Activated T-helper 1 cell treated with anti-CD3 and anti-CD28 coated beads, Interleukin-12 subunit alpha, Interleukin-12 subunit beta, Interleukin-2, Interleukin-4 antibody, amounts not matched to agents 30 ng/mL and 10 ng/mL and 1 ng/mL, durations not matched to agents 14 hours and 24 hours and 36 hours (primary cell): Measurements from ENCODE around the gene SGIP1. TPM values are rescaled to one million over a fixed set of nuclear protein-coding genes. Genes with fewer than 3 reads are reported as not detected.
A peak's percentile ranks its signal among the peaks of the same experiment; 100 is the strongest.

ENCODE experiments used
- DNase-seq: peaks from one replicate; pipeline ENCODE4 v3.0.0; 2021; ENCODE audit warnings: low spot score
- H3K27ac Mint-ChIP-seq: one replicate; pipeline ENCODE4 v1.8.0; 2021; ENCODE audit warnings: mild to moderate bottlenecking, mixed read lengths
- H3K27me3 Mint-ChIP-seq: one replicate; pipeline ENCODE4 v1.8.0; 2022; ENCODE audit warnings: mild to moderate bottlenecking, moderate library complexity, mixed read lengths; ENCODE audit not compliant: insufficient read depth
- H3K36me3 Mint-ChIP-seq: one replicate; pipeline ENCODE4 v1.8.0; 2021; ENCODE audit warnings: low read depth, mixed read lengths
- H3K4me1 Mint-ChIP-seq: one replicate; pipeline ENCODE4 v1.8.0; 2021; ENCODE audit warnings: low read depth, mixed read lengths
- H3K4me3 Mint-ChIP-seq: one replicate; pipeline ENCODE4 v1.8.0; 2021; ENCODE audit warnings: mild to moderate bottlenecking, moderate library complexity, mixed read lengths
- H3K9me3 Mint-ChIP-seq: one replicate; pipeline ENCODE4 v1.8.0; 2021; ENCODE audit warnings: mixed read lengths
- intact Hi-C: fragments of 100-400 bp; cut with micrococcal nuclease; formaldehyde crosslinking; loops from one replicate; pipeline ENCODE4 v1.15.1; 2024
- total RNA-seq: library from RNA; stranded (reverse); gene quantifications from 2 replicates; pipeline ENCODE4 v1.2.3, GENCODE V29; 2022

The SGIP1 gene
- total RNA-seq, 1 donor from 2014 or later = not detected

- Mint-ChIP-seq H3K27me3 (no peaks in the 10 kb centered on the region), H3K4me3 (no peak overlapping the region), H3K36me3 (no peaks in the 10 kb centered on the region), H3K4me1 (peaks cover 8% of the 10 kb centered on the region), H3K27ac (no peak overlapping the region), H3K9me3 (no peaks in the 10 kb centered on the region)
- intact Hi-C loops = no loop called here
- DNase-seq = no peak
Measured at GRCh38 chr1:66737836-66738235, 203.9 kb downstream of the SGIP1 start.

GRCh38 chr1:66739401-66740157, 205.6 kb downstream of the SGIP1 start:
- intact Hi-C loops = no loop called here

GRCh38 chr1:66745451-66745850, 211.5 kb downstream of the SGIP1 start:
- Mint-ChIP-seq H3K27me3 (peaks cover 42% of the 10 kb centered on the region), H3K4me3 (no peak overlapping the region), H3K36me3 (no peaks in the 10 kb centered on the region), H3K4me1 (no peaks in the 10 kb centered on the region), H3K9me3 (no peaks in the 10 kb centered on the region), H3K27ac (no peak overlapping the region)
- intact Hi-C loops = no loop called here
- DNase-seq = no peak

More at GRCh38 chr1:66739401-66740157, 205.6 kb downstream of the SGIP1 start:
- DNase-seq = no peak
- Mint-ChIP-seq H3K9me3 (no peaks in the 10 kb centered on the region), H3K27me3 (no peaks in the 10 kb centered on the region), H3K27ac (no peak overlapping the region), H3K4me1 (peaks cover 6% of the 10 kb centered on the region), H3K36me3 (no peaks in the 10 kb centered on the region), H3K4me3 (no peak overlapping the region)

DNA sequence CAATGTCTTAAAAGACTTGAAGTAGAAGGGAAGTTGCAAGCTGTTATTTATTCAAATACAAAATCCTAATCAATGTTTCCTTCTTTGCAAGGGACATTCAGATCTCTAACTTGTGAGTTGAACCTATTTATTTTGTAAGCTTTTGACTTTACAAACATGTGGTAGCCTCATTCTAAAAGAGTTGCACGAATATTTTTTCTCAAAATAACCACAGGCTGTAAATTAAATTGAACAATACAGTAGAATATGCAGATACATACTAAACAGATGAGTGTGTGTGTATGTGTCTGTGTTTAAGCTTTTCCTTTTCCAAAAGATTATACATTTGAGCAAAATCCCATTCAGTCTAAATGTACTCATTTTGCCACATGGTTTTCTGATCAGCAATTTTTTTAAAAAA, 213.5 kb downstream of the SGIP1 start:
- Mint-ChIP-seq H3K27ac (no peak overlapping the region), H3K4me3 (no peak overlapping the region), H3K9me3 (no peaks in the 10 kb centered on the region), H3K36me3 (no peaks in the 10 kb centered on the region), H3K4me1 (peaks cover 13% of the 10 kb centered on the region), H3K27me3 (peaks cover 58% of the 10 kb centered on the region)
- intact Hi-C loops = no loop called here
- DNase-seq = no peak

- Mint-ChIP-seq H3K4me3 (no peak overlapping the region), H3K9me3 (no peaks in the 10 kb centered on the region), H3K27ac (no peak overlapping the region), H3K4me1 (peaks cover 20% of the 10 kb centered on the region), H3K36me3 (no peaks in the 10 kb centered on the region), H3K27me3 (peaks cover 71% of the 10 kb centered on the region)
- no peak for DNase-seq
- intact Hi-C loops = no loop called here
Measured at GRCh38 chr1:66750577-66750976, 216.6 kb downstream of the SGIP1 start.

DNA sequence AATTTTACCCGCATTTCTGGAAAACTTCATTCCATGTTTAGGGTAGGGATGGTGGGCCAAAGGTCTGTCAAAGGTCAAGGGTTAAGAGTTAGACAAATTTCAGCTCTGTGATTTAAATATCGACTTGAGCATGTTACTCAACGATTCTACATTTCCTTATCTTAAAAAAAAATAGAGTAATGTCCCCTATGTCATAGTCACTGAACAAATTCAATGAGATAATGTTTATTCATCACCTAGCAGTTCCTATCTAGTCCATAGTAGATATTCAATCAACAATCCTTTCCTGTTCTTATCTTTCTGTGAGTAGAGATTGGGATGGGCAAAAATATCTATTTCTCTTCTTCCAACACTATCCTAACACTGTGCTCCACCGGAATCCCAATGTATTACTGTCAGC, 217.2 kb downstream of the SGIP1 start:
- intact Hi-C loops = no loop called here
- H3K27ac Mint-ChIP-seq = no peak overlapping the region

DNA sequence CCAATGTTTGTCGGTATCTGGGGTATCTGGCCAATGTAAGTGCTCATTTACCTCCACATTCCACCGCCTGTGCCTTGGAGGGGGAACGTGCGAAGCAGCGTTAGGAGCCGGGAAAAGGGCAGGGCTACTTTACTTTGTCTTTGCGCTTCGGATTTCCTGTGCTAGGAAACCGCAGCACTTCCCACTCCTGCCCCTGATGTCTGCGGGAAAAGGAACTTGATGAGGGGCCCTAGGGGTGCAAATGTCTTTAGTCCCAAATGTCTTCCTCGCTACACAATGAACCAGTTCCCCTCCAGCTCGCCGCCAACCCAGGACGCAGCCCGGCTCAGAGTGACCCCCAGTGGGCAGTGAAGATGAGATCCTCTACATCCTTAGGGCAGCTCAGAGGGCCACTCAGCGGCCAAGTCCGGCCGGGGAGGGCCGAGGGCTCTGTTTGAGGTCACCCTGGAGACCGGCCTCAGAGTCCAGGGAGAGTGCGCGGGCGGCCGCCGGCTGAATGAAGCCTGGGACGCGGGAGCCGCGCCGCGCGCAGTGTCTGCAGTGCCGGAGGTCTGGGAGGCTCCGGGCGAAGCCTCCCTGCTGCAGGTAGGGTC, 218.1 kb downstream of the SGIP1 start, which contains the start of gene DYNLT5:
DYNLT5 (plus strand) TSS at position 460 of the 593 bp plus-strand sequence. CDS start 2,200 bp downstream, outside the sequence.
- DNase-seq = no peak
- no peaks in the 10 kb centered on the region for H3K36me3 Mint-ChIP-seq
- H3K9me3 Mint-ChIP-seq = no peaks in the 10 kb centered on the region
- peaks cover 61% of the 10 kb centered on the region for H3K27me3 Mint-ChIP-seq
- peak within 1 kb of the TSS; percentile 70 for H3K4me3 Mint-ChIP-seq
- peaks cover 20% of the 10 kb centered on the region for H3K4me1 Mint-ChIP-seq
- intact Hi-C loops = no loop called here
- no peak within 1 kb of the TSS for H3K27ac Mint-ChIP-seq

More for the DNA sequence above, 217.2 kb downstream of the SGIP1 start:
- no peak overlapping the region for H3K4me3 Mint-ChIP-seq
- no peak for DNase-seq
- H3K27me3 Mint-ChIP-seq = peaks cover 69% of the 10 kb centered on the region
- H3K9me3 Mint-ChIP-seq = no peaks in the 10 kb centered on the region
- H3K4me1 Mint-ChIP-seq = peaks cover 20% of the 10 kb centered on the region
- H3K36me3 Mint-ChIP-seq = no peaks in the 10 kb centered on the region

- Mint-ChIP-seq H3K4me1 (peaks cover 20% of the 10 kb centered on the region), H3K27ac (no peak overlapping the region), H3K4me3 (peak overlapping the region; percentile 70), H3K36me3 (no peaks in the 10 kb centered on the region), H3K9me3 (no peaks in the 10 kb centered on the region), H3K27me3 (peaks cover 56% of the 10 kb centered on the region)
- intact Hi-C loops = no loop called here
- no peak for DNase-seq
Measured at GRCh38 chr1:66752671-66753371, 218.9 kb downstream of the SGIP1 start.

- no peak overlapping the region for H3K4me3 Mint-ChIP-seq
- H3K9me3 Mint-ChIP-seq = no peaks in the 10 kb centered on the region
- no peaks in the 10 kb centered on the region for H3K36me3 Mint-ChIP-seq
Measured at GRCh38 chr1:66757722-66758240, 223.8 kb downstream of the SGIP1 start.

DNA sequence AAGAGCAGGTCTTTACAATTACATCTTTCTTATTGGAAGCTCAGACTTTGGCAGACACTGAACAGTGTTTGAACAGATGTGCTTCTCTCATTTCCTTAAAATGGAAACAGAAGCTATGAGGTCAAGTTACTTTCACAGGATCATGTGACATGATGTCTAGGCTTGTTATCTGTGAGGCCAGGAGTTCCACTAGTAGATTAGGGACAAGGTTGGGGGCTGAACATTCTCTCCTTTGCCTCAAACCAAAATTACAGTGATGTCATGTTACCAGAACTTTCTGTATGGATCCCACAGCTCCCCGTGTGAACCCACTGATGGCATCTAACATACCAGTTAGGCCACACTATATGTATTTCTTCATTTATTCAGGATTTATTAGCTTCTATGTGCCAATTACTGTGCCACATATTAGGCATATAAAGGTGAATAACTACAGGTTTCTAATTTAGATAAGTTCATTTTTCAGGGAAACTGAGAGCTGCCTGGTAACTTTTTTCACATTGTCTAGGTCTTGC, 224.3 kb downstream of the SGIP1 start:
- peaks cover 10% of the 10 kb centered on the region for H3K27me3 Mint-ChIP-seq
- intact Hi-C loops = no loop called here
- H3K4me3 Mint-ChIP-seq = no peak overlapping the region
- H3K4me1 Mint-ChIP-seq = no peaks in the 10 kb centered on the region
- H3K27ac Mint-ChIP-seq = no peak overlapping the region
- H3K36me3 Mint-ChIP-seq = no peaks in the 10 kb centered on the region
- H3K9me3 Mint-ChIP-seq = no peaks in the 10 kb centered on the region
- no peak for DNase-seq

More at GRCh38 chr1:66757722-66758240, 223.8 kb downstream of the SGIP1 start:
- H3K4me1 Mint-ChIP-seq = peaks cover 4% of the 10 kb centered on the region
- intact Hi-C loops = no loop called here
- H3K27ac Mint-ChIP-seq = no peak overlapping the region
- no peak for DNase-seq
- H3K27me3 Mint-ChIP-seq = peaks cover 15% of the 10 kb centered on the region

- Mint-ChIP-seq H3K4me1 (peaks cover 6% of the 10 kb centered on the region), H3K27me3 (no peaks in the 10 kb centered on the region), H3K36me3 (no peaks in the 10 kb centered on the region), H3K27ac (no peak overlapping the region), H3K4me3 (no peak overlapping the region), H3K9me3 (no peaks in the 10 kb centered on the region)
- no peak for DNase-seq
- intact Hi-C loops = loop anchor here (10.0 kb wide), 1 partner anchor 674 kb away; the partner anchor contains the start of gene SERBP1
Measured at GRCh38 chr1:66760506-66760905, 226.6 kb downstream of the SGIP1 start.

- H3K36me3 Mint-ChIP-seq = no peaks in the 10 kb centered on the region
- DNase-seq = no peak
- H3K9me3 Mint-ChIP-seq = no peaks in the 10 kb centered on the region
- H3K27me3 Mint-ChIP-seq = no peaks in the 10 kb centered on the region
- H3K27ac Mint-ChIP-seq = no peak overlapping the region
- intact Hi-C loops = loop anchor here (10.0 kb wide), 1 partner anchor 674 kb away; the partner anchor contains the start of gene SERBP1
- peaks cover 6% of the 10 kb centered on the region for H3K4me1 Mint-ChIP-seq
- H3K4me3 Mint-ChIP-seq = no peak overlapping the region
Measured at GRCh38 chr1:66761221-66761620, 227.3 kb downstream of the SGIP1 start.
